ENCODE data around the gene ASF1A. TPM values are rescaled to one million over a fixed set of nuclear protein-coding genes. Genes with fewer than 3 reads are reported as not detected.

ASF1A gene
- total RNA-seq, 2 donors from 2014 or later = 6.3 to 7.8 TPM

DNA sequence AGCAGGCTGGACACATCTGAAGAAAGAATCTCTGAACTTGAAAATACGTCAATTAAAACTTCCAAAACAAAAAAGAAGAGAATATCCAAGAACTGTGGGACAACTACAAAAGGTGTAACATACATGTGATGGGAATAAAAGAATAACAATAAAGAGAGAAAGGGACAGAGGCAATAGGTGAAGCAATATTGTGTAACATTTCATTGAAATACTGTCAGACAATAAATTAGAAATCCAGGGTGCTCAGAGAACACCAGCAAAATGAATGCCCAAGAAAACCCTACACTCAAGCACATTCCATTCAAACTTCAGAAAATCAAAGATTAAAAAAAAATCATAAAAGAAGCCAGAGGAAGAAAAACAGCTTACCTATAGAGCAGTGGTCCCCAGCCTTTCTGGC is 33.6 kb upstream of the ASF1A start:
- Histone ChIP-seq H3K27me3 (no peaks in the 10 kb centered on the region), H3K27ac (no peak overlapping the region), H3K4me3 (no peak overlapping the region), H3K4me1 (peaks cover 7% of the 10 kb centered on the region), H3K36me3 (replicated peaks in 1 of 2; ENCODE audit: insufficient read depth in 1 of 2, low read depth in 2 of 2) (no peaks in the 10 kb centered on the region), H3K9me3 (no peaks in the 10 kb centered on the region)
- WGBS, 2 donors = 96 to 97% methylated on average over 1 of the region's 1 CpG
- ATAC-seq = no peak
- no peak for TF ChIP-seq POLR2A (IDR thresholded peaks at IDR 0.05)
- TF ChIP-seq, protein P1, sequence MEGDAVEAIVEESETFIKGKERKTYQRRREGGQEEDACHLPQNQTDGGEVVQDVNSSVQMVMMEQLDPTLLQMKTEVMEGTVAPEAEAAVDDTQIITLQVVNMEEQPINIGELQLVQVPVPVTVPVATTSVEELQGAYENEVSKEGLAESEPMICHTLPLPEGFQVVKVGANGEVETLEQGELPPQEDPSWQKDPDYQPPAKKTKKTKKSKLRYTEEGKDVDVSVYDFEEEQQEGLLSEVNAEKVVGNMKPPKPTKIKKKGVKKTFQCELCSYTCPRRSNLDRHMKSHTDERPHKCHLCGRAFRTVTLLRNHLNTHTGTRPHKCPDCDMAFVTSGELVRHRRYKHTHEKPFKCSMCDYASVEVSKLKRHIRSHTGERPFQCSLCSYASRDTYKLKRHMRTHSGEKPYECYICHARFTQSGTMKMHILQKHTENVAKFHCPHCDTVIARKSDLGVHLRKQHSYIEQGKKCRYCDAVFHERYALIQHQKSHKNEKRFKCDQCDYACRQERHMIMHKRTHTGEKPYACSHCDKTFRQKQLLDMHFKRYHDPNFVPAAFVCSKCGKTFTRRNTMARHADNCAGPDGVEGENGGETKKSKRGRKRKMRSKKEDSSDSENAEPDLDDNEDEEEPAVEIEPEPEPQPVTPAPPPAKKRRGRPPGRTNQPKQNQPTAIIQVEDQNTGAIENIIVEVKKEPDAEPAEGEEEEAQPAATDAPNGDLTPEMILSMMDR (IDR thresholded peaks at IDR 0.05) = no peak
- intact Hi-C loops (cut with DNase I) = no loop called here
- DNase-seq = no peak

DNA sequence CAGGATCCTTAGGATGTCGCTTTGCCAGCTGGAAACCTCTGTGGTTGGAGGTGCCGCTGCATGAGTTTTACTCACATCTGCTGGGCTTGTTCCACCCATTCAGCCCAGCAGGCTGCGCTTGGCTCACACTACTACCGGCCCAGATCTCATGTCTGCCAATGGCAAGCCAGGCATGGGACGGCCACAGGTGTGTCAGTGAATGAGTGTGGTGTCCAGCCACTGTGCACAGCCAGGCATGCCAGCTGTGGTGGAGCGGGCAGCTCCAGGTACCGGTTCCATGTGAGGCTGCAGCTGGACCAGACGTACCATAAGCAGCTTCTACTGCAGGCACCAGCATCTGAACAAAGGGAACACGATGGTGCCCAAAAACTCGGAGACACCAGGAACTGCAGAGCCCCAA is 33.1 kb upstream of the ASF1A start:
- Histone ChIP-seq H3K36me3 (replicated peaks in 1 of 2; ENCODE audit: insufficient read depth in 1 of 2, low read depth in 2 of 2) (no peaks in the 10 kb centered on the region), H3K4me1 (peaks cover 8% of the 10 kb centered on the region), H3K4me3 (no peak overlapping the region), H3K27ac (no peak overlapping the region), H3K9me3 (no peaks in the 10 kb centered on the region), H3K27me3 (no peaks in the 10 kb centered on the region)
- DNase-seq (peak; percentile 30 to 70 (median 50)), ATAC-seq (peak; percentile 64)
- WGBS, 2 donors = 73 to 76% methylated on average over 8 to 10 of the region's 10 CpGs
- TF ChIP-seq, protein P1 (IDR thresholded peaks at IDR 0.05) = peak in 2 of 7 experiments; percentile 19 to 35
- no peak for TF ChIP-seq POLR2A (IDR thresholded peaks at IDR 0.05)
- intact Hi-C loops (cut with DNase I) = no loop called here

DNA sequence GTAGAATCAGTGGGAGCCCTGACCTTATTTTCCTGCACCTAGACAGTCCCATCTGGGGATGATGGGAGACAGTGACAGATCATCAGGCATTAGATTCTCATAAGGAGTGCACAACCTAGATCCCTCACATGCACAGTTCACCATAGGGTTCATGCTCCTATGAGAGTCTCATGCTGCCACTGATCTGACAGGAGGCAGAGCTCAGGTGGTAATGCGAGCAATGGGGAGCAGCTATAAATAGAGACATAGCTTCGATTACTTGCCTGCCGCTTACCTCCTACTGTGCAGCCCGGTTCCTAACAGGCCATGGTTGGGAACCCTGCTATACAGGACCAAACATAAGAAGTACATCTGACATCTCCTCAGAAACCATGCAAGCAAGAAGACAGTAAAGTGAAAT is 31.5 kb upstream of the ASF1A start:
- H3K4me3 ChIP-seq = no peak overlapping the region
- TF ChIP-seq, protein P1 (IDR thresholded peaks at IDR 0.05) = no peak
- TF ChIP-seq POLR2A (IDR thresholded peaks at IDR 0.05) = no peak
- H3K9me3 ChIP-seq = no peaks in the 10 kb centered on the region
- intact Hi-C loops (cut with DNase I) = no loop called here
- WGBS, 2 donors = 98% methylated on average over 4 of the region's 4 CpGs
- DNase-seq = no peak
- H3K36me3 ChIP-seq (replicated peaks in 1 of 2; ENCODE audit: insufficient read depth in 1 of 2, low read depth in 2 of 2) = no peaks in the 10 kb centered on the region
- no peaks in the 10 kb centered on the region for H3K27me3 ChIP-seq
- ATAC-seq = no peak
- H3K4me1 ChIP-seq = peaks cover 8% of the 10 kb centered on the region
- no peak overlapping the region for H3K27ac ChIP-seq

DNA sequence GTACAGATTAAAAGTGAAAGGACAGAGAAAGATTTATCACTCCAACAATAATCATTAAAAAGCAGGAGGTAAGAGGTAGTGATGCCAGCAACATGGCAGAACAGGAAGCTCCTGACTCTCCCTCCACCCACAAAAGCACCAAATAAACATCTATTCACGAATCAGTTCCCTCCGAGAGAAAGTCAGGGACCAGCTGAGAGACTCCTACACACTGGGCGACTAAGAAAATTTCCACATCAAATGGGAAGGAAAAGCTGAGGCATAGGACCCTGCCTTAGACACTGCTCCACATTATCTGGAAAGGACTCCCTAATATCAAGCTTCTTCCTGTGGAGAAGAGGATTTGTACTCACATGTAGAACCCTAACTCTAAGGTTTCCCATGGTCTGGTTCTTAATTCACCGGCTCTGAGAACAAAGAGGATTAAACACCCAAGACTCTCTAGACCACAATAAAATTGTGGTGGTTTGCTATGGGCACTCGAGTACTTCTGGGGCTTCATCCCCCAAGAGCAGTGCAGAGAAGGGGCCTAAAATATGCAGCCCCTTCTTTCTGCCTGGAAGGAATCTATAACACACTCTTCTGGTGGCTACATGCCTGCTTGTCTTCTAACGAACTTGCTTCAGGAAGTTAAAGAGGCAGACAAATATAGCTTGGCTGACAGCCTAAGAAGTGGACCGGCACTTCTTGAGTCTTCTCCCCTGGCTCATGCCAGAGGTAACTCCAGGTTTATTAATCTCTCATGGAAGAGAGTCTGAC is 29.4 kb upstream of the ASF1A start:
- DNase-seq (no peak), ATAC-seq (no peak)
- Histone ChIP-seq H3K4me3 (no peak overlapping the region), H3K9me3 (no peaks in the 10 kb centered on the region), H3K36me3 (replicated peaks in 1 of 2; ENCODE audit: insufficient read depth in 1 of 2, low read depth in 2 of 2) (no peaks in the 10 kb centered on the region), H3K27me3 (no peaks in the 10 kb centered on the region), H3K27ac (no peak overlapping the region), H3K4me1 (peaks cover 8% of the 10 kb centered on the region)
- intact Hi-C loops (cut with DNase I) = no loop called here
- TF ChIP-seq, protein P1 (IDR thresholded peaks at IDR 0.05) = no peak
- no peak for TF ChIP-seq POLR2A (IDR thresholded peaks at IDR 0.05)
- WGBS, 2 donors = 50 to 67% methylated on average over 7 of the region's 7 CpGs

DNA sequence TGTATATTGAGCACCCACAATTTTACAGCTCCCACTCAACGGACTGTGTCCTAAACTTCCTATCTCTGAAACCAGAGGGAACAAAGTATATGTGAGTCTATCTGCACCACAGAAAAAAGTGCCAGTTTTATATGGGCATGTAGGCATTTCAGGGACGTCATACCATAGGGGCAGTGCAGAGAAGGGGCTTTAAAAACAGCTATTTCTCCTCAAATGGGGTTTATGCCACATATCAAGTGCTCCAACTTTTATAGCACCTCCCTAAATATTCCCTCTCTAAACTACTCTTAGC is 28.9 kb upstream of the ASF1A start:
- Histone ChIP-seq H3K4me1 (peaks cover 8% of the 10 kb centered on the region), H3K9me3 (no peaks in the 10 kb centered on the region), H3K27ac (no peak overlapping the region), H3K27me3 (no peaks in the 10 kb centered on the region), H3K36me3 (replicated peaks in 1 of 2; ENCODE audit: insufficient read depth in 1 of 2, low read depth in 2 of 2) (no peaks in the 10 kb centered on the region), H3K4me3 (no peak overlapping the region)
- DNase-seq = no peak
- 44 to 52% methylated on average over 2 of the region's 2 CpGs for WGBS, 2 donors
- intact Hi-C loops (cut with DNase I) = no loop called here
- no peak for ATAC-seq
- TF ChIP-seq, protein P1 (IDR thresholded peaks at IDR 0.05) = no peak
- no peak for TF ChIP-seq POLR2A (IDR thresholded peaks at IDR 0.05)

Measured in body of pancreas (tissue), 4 donors.